ENCODE results near the gene FAM8A1. TPM values are rescaled to one million over a fixed set of nuclear protein-coding genes. Genes with fewer than 3 reads are reported as not detected.

Gene FAM8A1
- total and polyA plus RNA-seq, 9 of the 15 experiments (the other 6 are each of a cell fraction or from before 2014, with no cell fraction given) = 4.9 to 23.6 (median 14.2) TPM

- Histone ChIP-seq H4K20me1 (replicated peaks; ENCODE audit: control insufficient read depth, insufficient read depth, low read length) (0 out of 2 replicates have a peak, but pooled peaks cover 12% of the 10 kb centered on the region), H3K9me1 (ENCODE audit: control insufficient read depth, insufficient read depth, low read length) (no peaks in the 10 kb centered on the region), H3K4me2 (ENCODE audit: insufficient read depth, low read length) (no peak overlapping the region), H3K4me1 (replicated peaks in 1 of 2; ENCODE audit: control insufficient read depth in 2 of 2, insufficient read depth in 2 of 2, low read length in 2 of 2) (no peaks in the 10 kb centered on the region; a peak in 1 of 5 replicates), H3K9ac (ENCODE audit: insufficient read depth in 1 of 2, low read depth in 2 of 2, low read length in 2 of 2) (no peak overlapping the region), H3K79me2 (ENCODE audit: control insufficient read depth, insufficient read depth, low read length) (peaks cover 73% of the 10 kb centered on the region), H3K4me3 (no peak overlapping the region), H3K27ac (ENCODE audit: extremely low read depth, low read depth, low read length) (no peak overlapping the region), H3K36me3 (ENCODE audit: control insufficient read depth, insufficient read depth, low read length) (peaks cover 94% of the 10 kb centered on the region), H3K27me3 (ENCODE audit: control insufficient read depth in 2 of 2, insufficient read depth in 2 of 2, low read length in 2 of 2) (no peaks in the 10 kb centered on the region), H3K9me3 (replicated peaks; ENCODE audit: control insufficient read depth, insufficient read depth, low read depth, low read length) (no peaks in the 10 kb centered on the region), H2AFZ (ENCODE audit: low read depth, low read length) (no peak overlapping the region)
- ATAC-seq (no peak), FAIRE-seq (no peak), DNase-seq (ENCODE audit: extremely low read depth in 1 of 4, low spot score in 3 of 4) (no peak)
- in situ Hi-C loops (cut with MboI) (no loop called here), intact Hi-C loops (cut with micrococcal nuclease) (no loop called here)
- TF ChIP-seq POLR2AphosphoS2 (IDR thresholded peaks at IDR 0.05; ENCODE audit: low read length) = no peak
- no peak for TF ChIP-seq ZNF263 (CRISPR knock-in tag; IDR thresholded peaks at IDR 0.05; ENCODE audit: borderline replicate concordance)
- TF ChIP-seq HBP1 (CRISPR knock-in tag; IDR thresholded peaks at IDR 0.05) = no peak
- no peak for TF ChIP-seq KLF1 (tag; IDR thresholded peaks at IDR 0.05)
- TF ChIP-seq MEF2A (IDR thresholded peaks at IDR 0.05; ENCODE audit: control insufficient read depth, low read depth, low read length) = no peak
- no peak for TF ChIP-seq ZNF217 (CRISPR knock-in tag; IDR thresholded peaks at IDR 0.05)
- no peak for TF ChIP-seq IFI16 (CRISPR knock-in tag; IDR thresholded peaks at IDR 0.05)
- TF ChIP-seq CBX5 (IDR thresholded peaks at IDR 0.05; ENCODE audit: borderline replicate concordance, low read depth) = no peak
- TF ChIP-seq SOX6 (IDR thresholded peaks at IDR 0.05) = no peak
- TF ChIP-seq ZKSCAN8 (CRISPR knock-in tag; IDR thresholded peaks at IDR 0.05) = no peak
- TF ChIP-seq SIRT6 (IDR thresholded peaks at IDR 0.05; ENCODE audit: low read depth, low read length) = no peak
- no peak for TF ChIP-seq HMG20B (CRISPR knock-in tag; IDR thresholded peaks at IDR 0.05)
- no peak for TF ChIP-seq RBM25 (IDR thresholded peaks at IDR 0.05; ENCODE audit: low read depth, low read length, severe bottlenecking)
- no peak for TF ChIP-seq U2AF1 (optimal IDR thresholded peaks at IDR 0.05; ENCODE audit: low read depth, low read length)
- ChIA-PET POLR2A (interaction anchor here (0.6 to 1.8 kb wide), 5 partner anchors 10 to 135 kb away, joined by 3 to 8 read pairs (median 3); no protein-coding TSS in a partner anchor), CTCF (ENCODE audit: low intra/inter-chr PET ratio) (no interaction called here)
- 69% methylated on average over 2 of the region's 2 CpGs for WGBS (ENCODE audit: insufficient coverage, low coverage, missing lambda C conversion rate)
- BruUV-seq (replicated peaks) = no TSS peak
Observed at GRCh38 chr6:17638212-17638715, 38.2 kb downstream of the FAM8A1 start.

All from K562 (cell line).